Omental fat pad (tissue), 4 donors: ENCODE results near the gene GNGT2. TPM values are rescaled to one million over a fixed set of nuclear protein-coding genes. Genes with fewer than 3 reads are reported as not detected.

Source experiments
- ATAC-seq: fragments of 150-250 bp; one replicate; pipeline ENCODE4 v1.9.1; 2016; ENCODE audit warnings: mild to moderate bottlenecking, moderate library complexity; ENCODE audit not compliant: low FRiP score
- DNase-seq: peaks from one replicate; pipeline ENCODE4 v3.0.0-alpha.2; 2019; ENCODE audit warnings: low spot score
- CTCF ChIP-seq, 3 donors: fragments of 450-650 bp; IDR thresholded peaks; one replicate each; pipeline ENCODE4 v1.5.1; 2016 to 2017; ENCODE audit warnings: antibody characterized with exemption in 3 of 3, mild to moderate bottlenecking in 3 of 3, moderate library complexity in 2 of 3
- total RNA-seq, 4 donors: library from RNA; depleted of rRNA; stranded (reverse); fragments of >200 nt; gene quantifications; one replicate each; pipeline ENCODE4 v1.1.0, GENCODE V29; 2016

GNGT2 gene
- total RNA-seq, 4 donors from 2014 or later = 0.74 to 5.2 (median 2.9) TPM

GRCh38 chr17:49216953-49217650, 6.7 kb upstream of the GNGT2 start:
- no peak for TF ChIP-seq CTCF (IDR thresholded peaks at IDR 0.05)
- no peak for DNase-seq
- peak; percentile 53 for ATAC-seq

- TF ChIP-seq CTCF (IDR thresholded peaks at IDR 0.05) = no peak
- no peak for ATAC-seq
Observed at GRCh38 chr17:49216482-49216881, 6.1 kb upstream of the GNGT2 start.

DNA sequence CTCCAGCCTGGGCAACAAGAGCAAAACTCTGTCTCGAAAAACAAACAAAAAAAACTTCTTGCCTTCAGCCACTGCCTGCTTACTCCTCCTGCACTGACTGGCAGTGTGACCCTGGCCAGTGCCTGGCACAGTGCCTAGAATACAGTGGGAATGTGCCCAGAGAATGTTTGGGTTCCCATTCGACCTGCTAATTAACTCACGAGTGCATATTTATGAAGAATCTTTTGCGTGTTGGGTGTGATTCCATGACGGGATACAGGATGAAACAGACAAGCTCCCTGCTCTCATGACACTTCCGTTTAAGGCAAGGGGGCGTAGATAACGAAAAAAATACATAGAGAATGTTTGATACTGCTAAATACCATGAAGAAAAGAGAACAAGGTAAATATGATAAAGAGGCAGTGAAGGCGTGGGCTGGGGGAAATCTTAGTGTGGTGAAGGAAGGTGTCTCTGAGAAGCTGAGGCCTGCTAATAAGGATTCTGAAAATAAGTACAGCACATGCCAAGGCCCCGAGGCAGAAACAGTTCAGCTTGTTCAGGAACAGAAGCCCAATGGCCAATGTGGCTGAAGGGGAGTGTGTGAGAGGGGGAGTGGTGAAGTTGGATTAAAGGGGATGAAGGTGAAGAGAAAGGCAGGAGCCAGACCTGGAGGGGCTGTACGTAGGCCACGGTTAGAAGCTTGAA, 4.4 kb upstream of the GNGT2 start:
- DNase-seq (no peak), ATAC-seq (no peak)
- TF ChIP-seq CTCF (IDR thresholded peaks at IDR 0.05) = no peak

More at GRCh38 chr17:49216482-49216881, 6.1 kb upstream of the GNGT2 start:
- DNase-seq = no peak

DNA sequence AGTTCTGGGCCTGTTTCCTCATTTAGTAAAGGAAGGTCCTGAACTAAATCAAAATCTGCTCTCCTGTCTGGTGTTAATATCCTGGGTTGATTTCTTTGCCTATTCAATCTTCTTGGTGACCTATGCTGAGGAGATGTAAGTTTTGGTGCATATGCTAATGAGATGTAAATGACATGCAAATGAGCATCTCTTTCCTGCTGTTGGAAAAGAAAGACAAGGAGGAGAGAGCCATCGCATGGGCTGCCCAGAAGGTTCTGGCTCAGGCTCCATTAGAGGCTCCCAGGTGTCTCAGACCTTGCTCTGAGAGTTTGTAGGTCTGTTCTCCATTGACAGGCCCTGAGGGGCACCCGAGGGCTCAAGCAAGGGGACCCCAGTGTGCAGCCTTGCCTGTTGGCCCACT, 3.5 kb upstream of the GNGT2 start:
- no peak for DNase-seq
- no peak for ATAC-seq
- no peak for TF ChIP-seq CTCF (IDR thresholded peaks at IDR 0.05)

DNA sequence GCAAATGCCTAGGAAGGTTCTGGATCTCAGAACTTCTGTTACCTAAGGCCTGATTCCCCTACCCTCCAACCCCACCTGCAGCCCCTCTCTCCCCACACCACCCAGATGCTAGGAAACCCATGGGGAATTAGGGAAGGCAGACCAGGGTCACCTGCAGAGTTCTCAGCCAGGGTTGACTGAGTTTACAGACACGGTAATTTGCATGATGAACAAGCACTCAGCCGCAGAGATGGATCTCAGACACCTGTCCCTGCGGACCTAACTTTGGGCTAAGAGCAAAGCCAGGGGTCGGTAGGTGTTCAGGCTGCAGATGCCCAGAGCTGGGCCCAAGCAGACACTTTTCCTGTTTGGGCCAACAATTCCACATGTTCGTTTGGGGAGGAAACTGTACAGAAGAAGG, 3.0 kb upstream of the GNGT2 start:
- DNase-seq (no peak), ATAC-seq (no peak)
- TF ChIP-seq CTCF (IDR thresholded peaks at IDR 0.05) = no peak

GRCh38 chr17:49209061-49209571, 1.3 kb downstream of the GNGT2 start:
- no peak for DNase-seq
- no peak for TF ChIP-seq CTCF (IDR thresholded peaks at IDR 0.05)
- no peak for ATAC-seq

GRCh38 chr17:49204516-49204915, 5.9 kb downstream of the GNGT2 start:
- DNase-seq (no peak), ATAC-seq (no peak)
- no peak for TF ChIP-seq CTCF (IDR thresholded peaks at IDR 0.05)
